Lower leg skin (tissue), 3 donors: Measurements from ENCODE around the gene BCAR3.

Experiments
- CTCF ChIP-seq, 3 donors: fragments of 450-650 bp; IDR thresholded peaks; one replicate each; pipeline ENCODE4 v1.5.1; 2016; ENCODE audit warnings: antibody characterized with exemption in 3 of 3, mild to moderate bottlenecking in 3 of 3, moderate library complexity in 2 of 3
- POLR2A ChIP-seq, 2 donors: fragments of 450-650 bp; IDR thresholded peaks; one replicate each; pipeline ENCODE4 v1.6.1; 2016 to 2017; ENCODE audit warnings: antibody characterized with exemption in 2 of 2, mild to moderate bottlenecking in 1 of 2, moderate library complexity in 1 of 2

GRCh38 chr1:93519199-93519829 is 162.3 kb downstream of the BCAR3 start:
- TF ChIP-seq POLR2A (IDR thresholded peaks at IDR 0.05) (no peak), CTCF (IDR thresholded peaks at IDR 0.05) (no peak)
